Measurements from ENCODE around the gene NDUFA8.
"Not testable (repeated sequence)": the region's sequence is repeated elsewhere in the genome, so short reads cannot be mapped to it uniquely, and the experiment has no call there.

Gene NDUFA8

DNA sequence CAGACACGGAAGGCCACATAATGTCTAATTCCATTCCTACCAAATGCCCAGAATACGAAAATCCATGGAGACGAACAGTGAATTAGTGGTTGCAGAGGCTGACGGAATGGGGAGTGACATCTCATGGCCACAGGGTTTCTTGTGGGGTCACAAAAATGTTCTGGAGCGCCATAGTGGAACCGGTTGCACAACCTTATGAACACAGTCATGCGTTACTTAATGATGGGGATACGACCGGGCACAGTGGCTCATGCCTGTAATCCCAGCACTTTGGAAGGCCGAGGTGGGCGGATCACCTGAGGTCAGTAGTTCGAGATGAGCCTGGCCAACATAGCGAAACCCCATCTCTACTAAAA is 40.4 kb downstream of the NDUFA8 start:
- no peak for DNase-seq

DNA sequence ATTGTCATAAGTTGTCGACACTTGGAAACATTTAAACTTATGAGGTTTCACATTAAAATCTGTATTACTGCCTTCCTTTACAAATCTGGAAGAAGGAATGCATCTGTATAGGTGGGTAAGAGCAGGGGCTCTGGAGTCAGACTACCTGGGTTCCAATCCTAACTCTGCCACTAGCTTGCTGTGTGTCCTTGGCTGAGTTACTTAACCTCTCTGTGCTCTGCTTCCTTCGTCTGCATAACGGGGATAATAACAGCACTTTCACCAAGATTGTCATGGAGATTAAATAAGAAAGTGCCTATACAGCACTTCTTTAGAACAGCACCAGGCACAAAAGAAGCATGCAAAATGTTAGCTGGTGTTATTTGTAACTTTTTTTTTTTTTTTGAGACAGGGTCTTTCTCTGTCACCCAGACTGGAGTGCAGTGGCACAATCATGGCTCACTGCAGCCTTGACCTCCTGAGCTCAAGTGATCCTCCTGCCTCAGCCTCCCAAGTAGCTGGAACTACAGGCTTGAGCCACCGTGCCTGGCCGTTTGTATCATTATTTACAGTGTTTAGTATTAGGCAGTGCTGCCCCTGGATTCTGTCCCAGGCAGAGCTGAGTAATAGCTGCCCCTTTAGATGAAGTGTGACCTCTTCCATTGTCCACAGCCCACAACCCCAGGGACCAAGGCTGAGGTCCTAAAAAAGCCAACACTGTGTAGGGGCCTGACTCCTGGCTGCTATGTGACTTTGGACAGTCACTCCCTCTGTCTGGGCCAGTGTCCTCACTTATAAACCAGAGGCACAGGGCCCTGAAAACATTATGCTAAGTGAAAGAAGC is 41.0 kb downstream of the NDUFA8 start:
- no peak for DNase-seq

DNA sequence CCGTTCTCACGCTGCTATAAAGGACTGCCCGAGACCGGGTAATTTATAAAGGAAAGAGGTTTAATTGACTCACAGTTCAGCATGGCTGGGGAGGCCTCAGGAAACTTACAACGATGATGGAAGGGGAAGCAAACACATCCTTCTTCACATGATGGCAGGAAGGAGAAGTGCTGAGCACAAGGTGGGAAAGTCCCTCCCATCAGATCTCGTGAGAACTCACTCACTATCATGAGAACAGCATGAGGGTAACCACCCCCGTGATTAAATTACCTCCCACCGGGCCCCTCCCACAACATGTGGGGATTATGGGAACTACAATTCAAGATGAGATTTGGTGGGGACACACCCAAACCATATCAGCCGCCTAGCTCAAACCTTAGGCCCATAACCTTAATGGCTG is 42.3 kb downstream of the NDUFA8 start:
- DNase-seq = not testable (repeated sequence)

DNA sequence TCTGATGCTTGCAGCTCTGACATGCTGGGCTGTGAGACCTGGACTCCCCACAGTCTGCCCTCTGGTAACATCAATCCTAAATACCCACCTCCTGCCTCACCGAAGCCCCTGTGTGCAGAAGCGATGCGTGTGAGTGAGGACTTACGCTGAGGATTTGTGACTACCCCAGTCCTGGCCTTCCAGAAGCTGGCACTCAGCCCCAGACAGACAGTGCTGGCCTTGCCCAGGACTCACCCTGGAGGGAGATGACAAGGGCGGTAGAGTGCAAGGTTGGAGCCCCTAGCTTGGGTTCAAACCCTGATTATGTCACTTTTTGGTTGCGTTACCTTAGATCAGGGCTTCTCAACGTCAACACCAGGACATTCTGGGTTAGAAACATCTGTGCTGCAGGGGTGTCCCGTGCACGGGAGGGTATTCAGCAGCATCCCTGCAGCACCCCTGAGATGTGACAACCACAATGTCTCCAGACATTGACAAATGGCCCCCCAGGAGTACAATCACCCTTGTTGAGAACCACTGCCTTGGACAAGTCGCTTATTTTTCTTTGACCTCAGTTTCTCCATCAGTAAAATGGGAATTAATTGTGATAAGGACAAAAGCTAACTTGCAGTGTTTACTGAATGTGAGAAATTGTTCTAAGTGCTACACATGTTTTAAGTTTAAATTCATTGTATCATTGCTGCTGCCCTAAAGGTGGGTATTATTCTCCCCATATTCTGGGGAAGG is 43.0 kb downstream of the NDUFA8 start:
- DNase-seq = no peak

DNA sequence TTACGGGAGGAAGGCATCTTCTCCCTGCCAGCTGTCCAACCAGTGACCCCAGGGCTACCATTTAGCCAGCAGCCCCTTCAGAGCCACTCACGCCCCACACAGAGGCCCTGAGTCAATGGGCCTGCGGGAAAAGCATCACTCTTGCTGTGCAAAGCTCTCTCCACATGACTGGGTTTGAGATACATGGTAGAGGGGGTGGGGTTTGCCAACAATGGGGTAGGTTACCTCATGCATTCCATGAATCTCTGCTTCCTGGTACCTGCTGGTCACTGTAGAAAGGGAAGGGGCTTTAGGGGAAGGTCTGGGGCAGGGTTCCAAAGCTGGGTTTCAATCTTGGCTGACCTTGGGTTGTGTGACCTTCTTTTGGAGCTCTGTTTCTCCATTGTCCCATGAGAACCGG is 43.5 kb downstream of the NDUFA8 start:
- no peak for DNase-seq

DNA sequence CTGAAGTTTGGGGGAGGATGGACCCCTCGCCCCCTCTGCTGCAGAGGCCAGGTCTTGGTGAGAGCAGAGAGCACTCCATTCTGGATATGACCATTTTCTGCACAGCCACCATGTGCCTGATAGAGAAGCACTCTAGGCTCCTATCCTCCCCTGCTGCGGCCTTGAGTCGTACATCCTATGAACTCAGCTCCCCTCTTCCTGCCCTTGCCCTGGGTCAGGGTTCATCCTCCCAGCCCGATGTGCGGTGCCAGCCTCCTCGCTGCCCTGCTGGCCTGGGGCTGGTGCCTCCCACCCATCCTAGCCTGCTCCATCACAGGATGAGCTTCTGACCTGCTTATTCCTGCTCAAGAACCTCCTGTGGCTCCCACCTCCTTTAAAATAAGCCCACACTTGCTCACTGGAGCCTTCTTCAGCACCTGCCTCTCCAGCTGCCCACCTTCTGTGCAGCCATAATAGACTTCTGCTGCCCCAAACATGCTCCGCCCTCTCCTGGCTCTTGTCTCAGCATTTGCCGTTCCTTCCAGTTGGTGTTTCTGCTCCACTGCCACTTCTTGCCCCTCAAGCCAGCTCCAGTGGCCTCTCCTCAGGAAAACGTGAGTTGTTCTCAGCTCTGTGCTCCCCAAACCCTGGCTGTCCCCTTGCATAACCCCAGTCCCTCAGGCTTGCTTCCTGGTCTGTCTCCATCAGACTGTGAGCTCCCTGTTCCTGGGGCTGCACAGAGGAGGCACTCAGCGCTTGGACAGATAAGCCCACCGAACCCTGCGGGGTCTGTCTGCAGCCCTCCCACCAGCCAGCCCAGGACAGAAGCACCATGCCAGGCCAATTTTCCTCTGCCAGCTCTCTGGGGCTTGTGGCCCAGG is 44.2 kb downstream of the NDUFA8 start:
- DNase-seq = no peak

DNA sequence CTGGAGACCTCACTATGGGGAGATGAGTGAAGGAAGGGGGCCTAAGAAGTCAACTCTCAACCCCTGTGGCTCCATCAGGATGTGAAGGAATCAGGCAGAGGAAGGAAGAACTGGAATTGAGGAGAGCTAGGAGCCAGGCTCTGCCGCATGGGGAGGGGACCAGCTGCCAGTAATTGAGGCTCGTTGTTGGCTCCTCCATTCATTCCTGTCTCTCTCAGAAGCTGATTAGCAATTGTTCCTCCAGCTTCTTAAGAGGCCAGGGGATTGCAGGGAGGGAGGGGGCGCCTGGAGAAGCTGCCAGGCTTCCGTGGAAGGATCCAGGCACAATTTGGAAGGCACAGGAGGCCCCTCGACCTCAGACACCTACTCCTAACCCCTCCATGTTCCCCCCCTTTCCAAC is 46.0 kb downstream of the NDUFA8 start:
- no peak for DNase-seq

DNA sequence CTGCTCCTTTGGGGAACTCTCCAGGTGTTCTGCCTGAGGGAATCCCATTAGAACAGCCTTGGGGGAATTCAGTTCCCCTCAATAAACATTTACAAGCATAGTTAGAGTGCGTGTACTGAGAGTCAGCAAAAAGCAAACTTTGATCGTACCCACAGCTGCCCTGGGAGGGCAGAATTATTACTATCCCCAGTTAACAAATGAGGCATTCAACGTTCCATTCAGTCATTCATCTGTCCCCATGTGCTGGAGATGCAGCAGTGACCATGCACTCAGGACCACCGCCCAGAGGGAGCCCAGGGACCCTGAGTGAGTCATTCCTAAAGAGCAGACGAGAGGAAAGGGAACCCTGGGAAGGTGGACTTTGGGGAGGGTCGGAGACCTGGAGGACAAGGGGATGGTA is 47.3 kb downstream of the NDUFA8 start:
- DNase-seq = no peak

DNA sequence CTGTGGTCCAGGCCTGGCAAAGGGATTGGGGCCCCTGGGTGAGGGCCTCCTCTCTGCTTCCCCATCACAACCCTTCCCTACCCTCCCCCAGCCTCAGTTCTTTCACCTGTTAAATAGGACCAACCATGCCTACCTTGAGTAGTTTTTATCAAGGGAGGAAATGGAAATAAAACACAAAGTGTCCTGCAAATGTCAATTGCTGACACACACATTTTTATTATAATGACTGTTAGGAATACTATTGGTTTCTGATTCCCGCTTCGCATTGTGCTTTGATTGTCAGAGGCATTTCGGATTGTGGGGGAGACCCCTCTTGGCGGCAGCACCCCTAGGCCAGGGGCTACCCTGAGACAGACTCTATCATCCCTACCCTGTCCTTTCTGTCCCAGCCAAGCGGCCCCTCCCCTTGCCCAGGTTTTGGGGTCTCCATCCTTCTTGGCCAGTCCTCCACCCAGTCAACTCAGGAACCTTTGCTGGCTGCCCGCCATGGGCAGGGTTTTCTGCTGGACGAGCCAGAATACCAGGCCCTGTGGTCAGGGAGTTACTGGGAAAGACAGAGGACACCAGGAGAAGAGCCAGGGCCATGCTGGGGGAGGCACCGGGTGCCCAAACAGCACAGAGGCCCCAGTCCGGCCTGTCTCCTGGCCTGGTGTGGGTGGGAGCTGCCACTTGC is 48.0 kb downstream of the NDUFA8 start:
- no peak for DNase-seq

DNA sequence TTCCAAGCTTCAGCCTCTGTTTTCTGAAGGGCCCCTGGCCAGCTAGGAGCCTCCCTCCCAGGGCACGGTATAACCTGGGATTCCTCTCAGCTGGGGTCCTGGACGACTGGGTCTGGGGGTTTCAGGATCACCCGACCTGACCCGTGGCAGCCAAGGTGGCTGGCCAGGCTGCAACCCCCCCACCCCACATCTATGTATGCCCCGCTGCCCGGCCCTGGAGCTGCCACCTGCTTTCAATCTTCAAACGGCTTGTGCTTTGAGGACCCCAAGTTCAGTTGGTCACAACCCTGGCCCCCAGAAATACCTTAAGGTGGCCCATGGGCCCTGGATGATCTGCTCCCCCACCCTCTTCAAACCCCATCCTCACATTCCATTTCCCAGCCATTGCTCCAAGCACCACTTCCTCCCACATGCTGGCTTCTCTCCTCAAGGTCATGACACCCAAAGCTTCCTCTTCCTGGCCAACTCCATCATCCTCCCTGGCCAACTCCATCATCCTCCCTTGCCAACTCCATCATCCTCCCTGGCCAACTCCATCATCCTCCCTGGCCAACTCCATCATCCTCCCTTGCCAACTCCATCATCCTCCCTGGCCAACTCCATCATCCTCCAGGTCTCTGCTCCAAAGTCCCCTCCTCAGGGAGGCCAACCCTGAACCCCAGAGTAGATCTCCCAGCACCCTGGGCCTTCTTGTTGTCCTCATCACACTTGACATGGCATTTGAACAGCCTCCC is 49.3 kb downstream of the NDUFA8 start:
- no peak for DNase-seq

DNA sequence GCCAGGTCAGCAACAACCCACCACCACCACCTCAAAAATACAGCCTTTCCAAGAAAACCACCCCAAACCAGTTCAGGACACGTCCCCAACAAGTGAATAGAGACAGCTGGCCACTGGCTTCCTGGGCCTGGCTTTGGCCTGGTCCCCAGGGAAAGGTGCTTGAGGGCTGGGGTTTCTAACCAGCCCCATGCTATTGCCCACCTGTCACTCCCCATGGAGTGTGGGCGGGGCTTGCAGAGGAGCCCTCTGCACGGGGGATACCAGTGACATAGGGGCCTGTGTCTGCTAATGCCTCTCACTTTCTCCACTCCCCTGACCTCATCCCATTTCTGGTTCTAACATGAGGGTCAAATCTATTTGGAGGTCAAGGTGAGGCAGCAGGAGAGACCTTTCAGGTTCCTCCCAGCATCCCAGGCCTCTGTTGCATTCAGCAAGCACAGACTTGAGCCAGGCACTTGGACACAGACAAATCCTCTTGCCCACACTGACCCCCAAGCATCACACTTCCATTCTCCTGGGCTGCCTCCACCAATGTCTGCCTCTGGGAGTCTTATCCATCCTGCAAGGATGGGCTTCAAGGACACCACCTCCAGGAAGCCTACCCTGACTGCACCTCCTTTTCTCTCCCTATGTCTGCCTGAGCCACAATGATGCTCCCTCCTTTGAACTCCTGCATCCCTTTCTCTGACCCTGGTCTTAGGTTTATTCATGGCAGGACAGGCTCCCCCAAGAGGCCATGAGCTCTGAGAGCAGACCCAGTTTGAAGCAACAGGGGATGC is 50.4 kb downstream of the NDUFA8 start:
- no peak for DNase-seq

DNA sequence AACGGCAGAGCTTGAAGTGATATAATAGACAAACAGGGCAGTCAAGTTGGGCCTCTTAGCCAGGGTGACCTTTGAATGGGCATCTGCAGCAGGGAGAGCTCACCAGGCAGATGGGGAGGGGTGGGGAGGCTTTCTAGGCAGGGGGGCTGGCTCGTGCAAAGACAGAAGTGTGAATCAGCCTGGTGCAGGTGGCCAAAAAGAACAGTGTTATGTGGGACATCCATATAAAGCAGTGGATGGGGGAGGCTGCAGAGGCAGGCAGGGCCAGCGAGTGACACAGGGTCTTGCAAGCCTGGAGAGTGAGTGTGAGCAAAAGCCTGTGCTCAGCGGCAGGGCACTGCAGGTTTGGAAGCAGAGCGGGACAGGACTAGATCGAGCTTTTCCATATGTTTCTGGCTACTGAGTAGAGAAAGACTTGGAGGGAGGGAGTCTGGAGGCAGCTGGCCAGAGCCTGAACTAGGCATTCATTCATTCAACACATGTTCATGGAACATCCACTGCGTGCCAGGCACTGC is 52.2 kb downstream of the NDUFA8 start:
- no peak for DNase-seq

DNA sequence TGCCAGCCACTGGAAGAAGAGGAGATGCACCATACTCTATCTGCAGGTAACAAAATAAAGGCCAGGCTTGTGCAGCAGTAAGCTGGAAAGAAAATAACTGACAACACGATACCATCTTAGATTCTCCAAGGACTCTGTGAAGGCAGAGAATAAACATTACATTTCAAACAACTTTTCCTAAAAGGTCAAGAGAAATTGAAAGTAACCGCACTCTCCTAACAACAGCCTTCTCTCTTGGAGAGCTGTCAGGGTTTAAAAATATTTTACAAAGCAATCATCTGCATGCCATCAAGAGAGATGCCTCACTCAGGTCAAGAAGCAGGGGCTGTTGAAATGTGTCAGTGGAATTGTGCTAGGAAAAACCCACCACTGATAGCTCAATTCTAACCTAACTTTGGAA is 53.0 kb downstream of the NDUFA8 start:
- no peak for DNase-seq

DNA sequence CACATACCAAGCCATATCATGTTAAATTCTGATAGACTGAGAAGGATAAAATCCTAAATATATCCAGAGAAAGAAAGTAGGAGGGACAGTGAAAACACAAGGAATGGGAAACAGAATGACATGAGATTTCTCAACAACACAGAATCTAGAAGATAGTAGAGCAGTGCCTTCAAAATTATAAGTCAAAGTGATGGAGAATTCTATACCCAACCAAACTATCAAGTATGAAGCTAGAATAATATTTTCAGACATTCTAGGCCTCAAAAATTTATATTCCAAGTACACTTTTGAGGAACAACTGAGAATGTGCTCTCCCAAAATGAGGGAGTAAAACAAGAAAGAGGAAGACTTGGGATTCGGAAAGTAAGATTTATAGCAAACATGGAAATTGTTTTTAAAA is 55.6 kb downstream of the NDUFA8 start:
- no peak for DNase-seq

DNA sequence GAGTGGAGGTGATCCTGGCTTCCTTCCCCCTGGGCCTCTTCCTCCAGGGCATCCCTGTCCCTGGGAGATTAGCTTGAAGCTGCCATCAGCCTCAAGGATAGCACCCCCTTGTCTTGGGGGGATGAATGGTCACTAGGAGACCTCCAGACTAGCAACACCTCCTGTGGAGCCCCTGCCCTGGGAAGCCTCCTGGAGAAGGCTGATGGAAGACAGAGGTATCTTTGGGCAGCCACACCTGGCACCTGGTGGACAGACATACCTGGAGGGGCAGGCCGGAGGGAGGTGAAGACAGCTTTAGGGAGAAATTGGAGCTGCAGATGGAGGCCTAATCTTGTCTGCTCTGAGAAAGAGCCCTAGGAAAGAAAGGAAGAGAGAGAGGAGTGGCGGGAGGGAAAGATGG is 57.4 kb downstream of the NDUFA8 start:
- DNase-seq = no peak

DNA sequence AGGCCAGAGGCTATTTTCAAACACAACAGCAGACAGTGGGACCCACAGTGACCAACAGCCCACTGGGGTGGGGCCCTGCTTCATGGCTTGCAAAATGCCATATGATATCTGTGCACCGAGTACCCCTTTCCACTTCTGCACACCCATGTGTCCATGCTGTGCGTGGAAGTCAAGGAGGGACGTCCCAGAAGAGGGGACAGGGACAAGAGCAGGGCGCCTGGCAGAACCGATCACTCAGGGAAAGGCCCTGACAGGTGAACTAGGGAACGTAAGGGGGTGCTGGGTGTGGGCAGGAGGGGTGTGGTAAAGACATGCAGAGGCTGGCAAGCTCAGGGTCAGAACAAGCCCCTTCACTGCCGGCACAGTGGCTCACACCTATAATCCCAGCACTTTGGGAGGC is 58.8 kb downstream of the NDUFA8 start:
- no peak for DNase-seq

DNA sequence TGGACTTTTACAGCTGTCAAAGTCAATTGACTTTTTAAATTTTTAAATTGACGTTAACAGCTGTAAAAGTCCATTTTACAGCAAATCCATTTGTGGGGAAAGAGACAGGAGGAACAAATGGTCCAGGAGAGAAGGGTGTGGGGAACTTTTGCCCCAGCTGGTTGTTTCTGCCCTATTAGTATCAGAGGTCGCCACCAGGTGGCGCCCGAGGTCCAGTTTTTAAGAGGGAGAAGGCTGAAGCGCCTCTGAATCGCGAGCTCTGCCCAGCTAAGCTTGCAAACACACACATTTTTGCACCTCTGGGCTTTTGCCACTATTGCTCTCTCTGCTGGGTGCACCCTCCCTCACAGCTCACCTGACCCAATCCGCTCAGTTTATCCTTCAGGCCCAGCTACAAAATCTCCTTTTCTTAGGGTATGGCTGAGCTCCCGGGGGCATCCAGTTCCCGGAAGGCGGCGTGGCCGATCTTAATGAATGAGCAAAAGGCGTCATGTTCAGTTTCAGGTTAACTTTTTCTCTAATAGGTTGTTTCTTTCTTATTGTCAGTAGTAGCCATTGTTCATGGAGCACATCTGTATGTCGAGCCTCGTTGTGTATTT is 60.2 kb downstream of the NDUFA8 start:
- DNase-seq = peak; percentile 83

DNA sequence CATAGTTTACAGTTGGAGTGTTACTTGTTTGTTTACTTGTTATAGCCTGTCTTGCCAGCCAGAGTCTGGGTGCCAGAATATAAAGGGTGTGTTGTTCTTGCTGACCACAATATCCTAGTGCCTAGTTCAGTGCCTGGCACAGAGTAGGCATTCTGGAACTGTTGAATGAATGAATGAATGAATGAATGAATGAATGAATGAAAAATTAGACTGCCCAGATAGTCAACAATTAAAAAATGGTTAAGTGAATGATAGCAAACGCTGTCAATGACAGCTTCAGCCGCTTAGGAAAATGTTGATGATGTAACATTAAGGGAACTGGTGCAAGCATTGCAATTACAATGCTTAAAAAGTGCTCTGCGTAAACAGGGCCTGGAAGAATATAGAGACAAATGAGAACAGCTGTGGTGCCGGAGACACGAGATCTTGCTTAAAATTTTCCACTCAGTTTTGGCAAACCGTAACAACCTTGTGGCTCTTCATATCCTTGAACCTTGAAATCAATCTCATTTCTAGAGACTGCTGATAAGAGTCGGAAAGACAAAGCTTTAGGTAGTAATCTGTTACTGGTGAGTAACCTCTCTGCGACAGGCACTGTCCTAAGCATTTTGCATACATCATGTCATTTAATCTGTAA is 61.8 kb downstream of the NDUFA8 start:
- no peak for DNase-seq

DNA sequence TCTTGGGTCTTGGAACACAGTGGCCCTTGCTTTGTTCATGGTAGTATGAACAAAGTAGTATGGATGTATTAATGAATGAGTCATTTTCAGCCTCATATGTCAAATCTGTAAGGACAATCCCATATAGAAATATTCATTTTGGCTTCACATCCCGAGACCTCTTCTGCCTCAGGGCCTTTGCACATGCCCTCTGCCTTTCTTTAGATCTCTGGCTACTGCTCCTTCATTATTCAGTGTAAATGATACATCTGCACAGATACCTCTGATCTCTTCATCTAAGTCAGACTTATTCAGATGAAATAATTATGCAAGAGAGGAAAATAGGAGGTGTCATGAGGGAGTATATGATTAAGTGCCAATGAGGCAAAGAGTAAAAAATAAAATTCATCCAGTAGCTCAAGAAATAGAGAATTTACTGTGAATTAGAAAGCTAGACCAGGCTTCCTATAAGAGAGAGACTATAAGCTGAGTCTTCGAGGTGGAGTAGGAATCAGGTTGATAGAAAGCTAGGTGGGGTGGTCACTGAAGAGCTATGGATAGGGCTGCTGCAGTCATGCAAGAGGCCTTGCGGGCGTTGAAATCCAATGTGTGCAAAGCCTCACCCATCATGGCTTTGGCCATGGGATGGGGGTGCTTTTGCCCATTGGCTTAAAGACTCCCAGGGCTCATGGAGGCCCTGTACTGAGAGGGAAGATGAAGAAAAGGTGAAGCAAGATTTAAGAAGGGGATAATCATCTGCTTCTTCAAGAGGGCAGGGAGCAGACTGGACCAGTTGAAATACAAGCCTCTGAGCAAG is 62.8 kb downstream of the NDUFA8 start:
- DNase-seq = no peak

Measured in activated CD4-positive, CD25-positive, alpha-beta regulatory T cell treated with anti-CD3 and anti-CD28 coated beads, Interleukin-2, amount 50 U/mL, for 72 hours (primary cell).